Measurements from ENCODE around the gene CHEK1.

Gene CHEK1

GRCh38 chr11:125626288-125626950 is 1.5 kb downstream of the CHEK1 start:
- Histone ChIP-seq H3K27ac (ENCODE audit: low read length) (peak overlapping the region; percentile 89), H3K36me3 (ENCODE audit: insufficient read depth, low read depth, low read length) (peaks cover 56% of the 10 kb centered on the region), H3K9me3 (ENCODE audit: insufficient read depth, low read depth, low read length) (no peaks in the 10 kb centered on the region), H3K4me1 (ENCODE audit: insufficient read depth, low read length) (peaks cover 10% of the 10 kb centered on the region; the same call in 1 of the 2 replicates), H3K9ac (ENCODE audit: low read depth, low read length) (peak overlapping the region; percentile 98), H3K4me3 (ENCODE audit: low read length) (peak overlapping the region; percentile 98), H3K27me3 (ENCODE audit: insufficient read depth, low read length) (no peaks in the 10 kb centered on the region)

- peak overlapping the region; percentile 98 for H3K9ac ChIP-seq (ENCODE audit: low read depth, low read length)
- no peaks in the 10 kb centered on the region for H3K27me3 ChIP-seq (ENCODE audit: insufficient read depth, low read length)
- H3K27ac ChIP-seq (ENCODE audit: low read length): peak overlapping the region; percentile 89
- peaks cover 10% of the 10 kb centered on the region; the same call in 1 of the 2 replicates for H3K4me1 ChIP-seq (ENCODE audit: insufficient read depth, low read length)
- H3K9me3 ChIP-seq (ENCODE audit: insufficient read depth, low read depth, low read length): no peaks in the 10 kb centered on the region
- peak overlapping the region; percentile 98 for H3K4me3 ChIP-seq (ENCODE audit: low read length)
- H3K36me3 ChIP-seq (ENCODE audit: insufficient read depth, low read depth, low read length): peaks cover 57% of the 10 kb centered on the region
Observed at GRCh38 chr11:125627236-125627910, 2.4 kb downstream of the CHEK1 start.

- no peaks in the 10 kb centered on the region for H3K27me3 ChIP-seq (ENCODE audit: insufficient read depth, low read length)
- H3K9ac ChIP-seq (ENCODE audit: low read depth, low read length): no peak overlapping the region
- H3K4me1 ChIP-seq (ENCODE audit: insufficient read depth, low read length): no peaks in the 10 kb centered on the region
- H3K4me3 ChIP-seq (ENCODE audit: low read length): no peak overlapping the region
- H3K9me3 ChIP-seq (ENCODE audit: insufficient read depth, low read depth, low read length): no peaks in the 10 kb centered on the region
- no peak overlapping the region for H3K27ac ChIP-seq (ENCODE audit: low read length)
- H3K36me3 ChIP-seq (ENCODE audit: insufficient read depth, low read depth, low read length): peaks cover 98% of the 10 kb centered on the region
Observed at GRCh38 chr11:125637840-125638239, 12.9 kb downstream of the CHEK1 start.

GRCh38 chr11:125638315-125638714 is 13.4 kb downstream of the CHEK1 start:
- H3K9me3 ChIP-seq (ENCODE audit: insufficient read depth, low read depth, low read length): no peaks in the 10 kb centered on the region
- H3K4me3 ChIP-seq (ENCODE audit: low read length): no peak overlapping the region
- no peak overlapping the region for H3K27ac ChIP-seq (ENCODE audit: low read length)
- no peaks in the 10 kb centered on the region for H3K4me1 ChIP-seq (ENCODE audit: insufficient read depth, low read length)
- no peaks in the 10 kb centered on the region for H3K27me3 ChIP-seq (ENCODE audit: insufficient read depth, low read length)
- peaks cover 94% of the 10 kb centered on the region for H3K36me3 ChIP-seq (ENCODE audit: insufficient read depth, low read depth, low read length)
- no peak overlapping the region for H3K9ac ChIP-seq (ENCODE audit: low read depth, low read length)

GRCh38 chr11:125645871-125646270 is 20.9 kb downstream of the CHEK1 start:
- H3K36me3 ChIP-seq (ENCODE audit: insufficient read depth, low read depth, low read length): peaks cover 92% of the 10 kb centered on the region
- no peak overlapping the region for H3K27ac ChIP-seq (ENCODE audit: low read length)
- H3K4me1 ChIP-seq (ENCODE audit: insufficient read depth, low read length): no peaks in the 10 kb centered on the region; the same call in 1 of the 2 replicates
- no peaks in the 10 kb centered on the region for H3K9me3 ChIP-seq (ENCODE audit: insufficient read depth, low read depth, low read length)
- no peak overlapping the region for H3K9ac ChIP-seq (ENCODE audit: low read depth, low read length)
- no peaks in the 10 kb centered on the region for H3K27me3 ChIP-seq (ENCODE audit: insufficient read depth, low read length)
- H3K4me3 ChIP-seq (ENCODE audit: low read length): no peak overlapping the region

GRCh38 chr11:125649465-125650166 is 24.7 kb downstream of the CHEK1 start:
- H3K36me3 ChIP-seq (ENCODE audit: insufficient read depth, low read depth, low read length): peaks cover 94% of the 10 kb centered on the region

GRCh38 chr11:125662689-125663088 is 37.7 kb downstream of the CHEK1 start:
- no peak overlapping the region for H3K9ac ChIP-seq (ENCODE audit: low read depth, low read length)
- H3K27me3 ChIP-seq (ENCODE audit: insufficient read depth, low read length): no peaks in the 10 kb centered on the region
- no peaks in the 10 kb centered on the region for H3K4me1 ChIP-seq (ENCODE audit: insufficient read depth, low read length)
- H3K9me3 ChIP-seq (ENCODE audit: insufficient read depth, low read depth, low read length): no peaks in the 10 kb centered on the region; the same call in 1 of the 2 replicates
- peaks cover 77% of the 10 kb centered on the region for H3K36me3 ChIP-seq (ENCODE audit: insufficient read depth, low read depth, low read length)
- no peak overlapping the region for H3K4me3 ChIP-seq (ENCODE audit: low read length)
- H3K27ac ChIP-seq (ENCODE audit: low read length): no peak overlapping the region

More at GRCh38 chr11:125649465-125650166, 24.7 kb downstream of the CHEK1 start:
- Histone ChIP-seq H3K27ac (ENCODE audit: low read length) (no peak overlapping the region), H3K9me3 (ENCODE audit: insufficient read depth, low read depth, low read length) (no peaks in the 10 kb centered on the region), H3K27me3 (ENCODE audit: insufficient read depth, low read length) (no peaks in the 10 kb centered on the region), H3K4me1 (ENCODE audit: insufficient read depth, low read length) (no peaks in the 10 kb centered on the region; the same call in 1 of the 2 replicates), H3K4me3 (ENCODE audit: low read length) (no peak overlapping the region), H3K9ac (ENCODE audit: low read depth, low read length) (no peak overlapping the region)

GRCh38 chr11:125663910-125664309 is 38.9 kb downstream of the CHEK1 start:
- no peaks in the 10 kb centered on the region for H3K27me3 ChIP-seq (ENCODE audit: insufficient read depth, low read length)
- H3K9me3 ChIP-seq (ENCODE audit: insufficient read depth, low read depth, low read length): no peaks in the 10 kb centered on the region; the same call in 1 of the 2 replicates
- peaks cover 69% of the 10 kb centered on the region for H3K36me3 ChIP-seq (ENCODE audit: insufficient read depth, low read depth, low read length)
- no peaks in the 10 kb centered on the region for H3K4me1 ChIP-seq (ENCODE audit: insufficient read depth, low read length)
- H3K27ac ChIP-seq (ENCODE audit: low read length): no peak overlapping the region
- no peak overlapping the region for H3K4me3 ChIP-seq (ENCODE audit: low read length)
- no peak overlapping the region for H3K9ac ChIP-seq (ENCODE audit: low read depth, low read length)

GRCh38 chr11:125667151-125667550 is 42.2 kb downstream of the CHEK1 start:
- Histone ChIP-seq H3K4me3 (ENCODE audit: low read length) (no peak overlapping the region), H3K27ac (ENCODE audit: low read length) (no peak overlapping the region), H3K4me1 (ENCODE audit: insufficient read depth, low read length) (no peaks in the 10 kb centered on the region), H3K9me3 (ENCODE audit: insufficient read depth, low read depth, low read length) (no peaks in the 10 kb centered on the region; the same call in 1 of the 2 replicates), H3K9ac (ENCODE audit: low read depth, low read length) (no peak overlapping the region), H3K27me3 (ENCODE audit: insufficient read depth, low read length) (no peaks in the 10 kb centered on the region), H3K36me3 (ENCODE audit: insufficient read depth, low read depth, low read length) (peaks cover 65% of the 10 kb centered on the region)

GRCh38 chr11:125670172-125670571 is 45.2 kb downstream of the CHEK1 start:
- Histone ChIP-seq H3K9me3 (ENCODE audit: insufficient read depth, low read depth, low read length) (no peaks in the 10 kb centered on the region; the same call in 1 of the 2 replicates), H3K4me1 (ENCODE audit: insufficient read depth, low read length) (no peaks in the 10 kb centered on the region), H3K27me3 (ENCODE audit: insufficient read depth, low read length) (no peaks in the 10 kb centered on the region), H3K27ac (ENCODE audit: low read length) (no peak overlapping the region), H3K36me3 (ENCODE audit: insufficient read depth, low read depth, low read length) (peaks cover 61% of the 10 kb centered on the region), H3K4me3 (ENCODE audit: low read length) (no peak overlapping the region), H3K9ac (ENCODE audit: low read depth, low read length) (no peak overlapping the region)

- no peaks in the 10 kb centered on the region for H3K27me3 ChIP-seq (ENCODE audit: insufficient read depth, low read length)
- peaks cover 68% of the 10 kb centered on the region for H3K36me3 ChIP-seq (ENCODE audit: insufficient read depth, low read depth, low read length)
- H3K4me1 ChIP-seq (ENCODE audit: insufficient read depth, low read length): no peaks in the 10 kb centered on the region
- no peak overlapping the region for H3K4me3 ChIP-seq (ENCODE audit: low read length)
- no peak overlapping the region for H3K9ac ChIP-seq (ENCODE audit: low read depth, low read length)
- H3K27ac ChIP-seq (ENCODE audit: low read length): no peak overlapping the region
- no peaks in the 10 kb centered on the region; the same call in 1 of the 2 replicates for H3K9me3 ChIP-seq (ENCODE audit: insufficient read depth, low read depth, low read length)
Observed at GRCh38 chr11:125671561-125671960, 46.6 kb downstream of the CHEK1 start.
